Activated T-cell treated with anti-CD3 and anti-CD28 coated beads, Interleukin-2, amount 50 U/mL, for 48 hours (primary cell): ENCODE data around the gene FYB1.

Experiments used
- DNase-seq, 2 experiments: peaks; one replicate each; pipeline ENCODE4 v3.0.0-alpha.2; 2020

FYB1 gene

DNA sequence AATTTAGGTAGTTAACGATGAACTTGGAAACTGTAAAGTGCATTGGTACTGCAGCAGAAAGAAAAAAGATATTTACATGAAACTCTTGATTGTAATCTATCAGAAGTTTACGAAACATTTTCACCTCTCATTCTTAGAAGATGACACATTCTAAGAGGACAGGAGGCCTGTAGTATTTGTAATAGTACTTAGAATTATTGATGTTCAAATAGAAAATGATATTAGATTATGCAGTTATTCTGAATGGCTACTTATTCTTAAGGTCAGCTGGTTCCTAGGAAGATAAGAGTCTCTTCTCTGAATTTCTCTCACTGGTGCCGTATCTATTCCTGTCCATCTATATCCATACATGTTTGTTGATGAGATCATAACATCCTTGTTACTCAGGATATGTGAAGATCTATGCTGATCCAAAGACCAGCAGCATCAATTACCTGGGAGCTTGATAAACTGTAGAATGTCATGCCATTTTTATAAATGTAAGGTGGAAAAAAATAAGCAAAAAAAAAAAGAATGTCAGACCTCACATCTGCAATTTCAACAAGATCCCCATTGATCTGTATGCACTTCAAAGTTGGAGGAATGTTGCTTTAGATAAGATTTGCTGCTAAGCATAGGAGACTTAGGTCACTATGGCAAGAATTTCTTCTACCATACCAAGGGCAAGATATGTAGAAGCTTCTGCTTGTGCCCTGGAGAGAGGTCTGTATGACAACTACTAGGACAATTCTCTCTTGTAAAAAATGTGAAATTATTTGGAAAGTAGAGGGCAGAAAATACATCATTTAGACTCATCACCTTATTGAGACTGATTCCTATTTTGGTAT is 102.8 kb downstream of the FYB1 start:
- no peak for DNase-seq

DNA sequence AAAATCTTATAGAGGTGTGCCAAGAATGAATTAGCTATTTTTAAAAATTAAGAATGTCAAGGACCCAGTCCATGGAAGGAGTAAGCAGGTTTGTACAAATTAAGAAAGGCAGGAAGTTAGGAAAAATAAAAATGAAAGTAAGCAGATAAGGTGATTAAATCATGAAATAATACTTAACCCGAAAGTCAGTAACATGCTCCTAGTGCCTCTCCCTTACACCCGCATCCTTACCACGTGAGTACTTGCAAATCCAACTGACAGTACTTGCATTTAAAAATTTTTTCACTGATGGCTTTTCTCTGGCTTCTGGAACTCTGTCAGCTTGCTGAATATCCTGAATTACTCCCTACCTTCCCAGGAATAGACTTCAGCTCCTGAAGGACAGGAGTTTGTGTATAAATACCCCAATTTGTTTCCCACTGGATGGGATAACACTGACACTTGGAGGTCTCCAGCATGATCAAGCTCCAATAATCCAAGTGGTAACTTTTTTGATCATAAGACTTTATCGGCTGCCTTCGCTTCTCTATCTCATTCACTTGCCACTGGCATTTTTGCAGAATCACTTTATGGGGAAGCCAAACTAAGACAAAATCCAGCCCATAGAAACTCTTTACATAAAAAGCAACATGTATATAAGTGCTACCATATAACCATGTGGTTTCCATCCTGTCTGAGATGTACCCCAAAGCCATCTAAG is 103.6 kb downstream of the FYB1 start:
- DNase-seq, result no peak

DNA sequence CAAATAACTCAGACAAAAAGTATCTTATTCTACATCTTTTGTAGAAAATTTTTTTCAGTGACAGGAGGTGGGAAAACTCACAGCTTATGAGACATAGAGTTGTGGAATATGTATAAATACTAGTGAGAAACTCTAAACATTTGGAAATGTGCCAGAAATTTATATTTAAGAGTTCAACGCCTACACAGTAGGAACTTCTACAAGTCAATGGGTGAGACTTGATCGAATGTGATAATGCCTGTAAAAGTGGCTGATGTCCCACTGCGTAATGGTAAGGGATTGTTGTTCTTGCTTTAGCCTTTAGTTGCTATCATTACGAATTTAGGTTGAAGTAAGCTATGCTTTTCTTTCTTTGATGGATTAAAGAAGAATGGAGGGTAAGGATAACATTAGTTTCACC is 105.2 kb downstream of the FYB1 start:
- DNase-seq, result no peak

DNA sequence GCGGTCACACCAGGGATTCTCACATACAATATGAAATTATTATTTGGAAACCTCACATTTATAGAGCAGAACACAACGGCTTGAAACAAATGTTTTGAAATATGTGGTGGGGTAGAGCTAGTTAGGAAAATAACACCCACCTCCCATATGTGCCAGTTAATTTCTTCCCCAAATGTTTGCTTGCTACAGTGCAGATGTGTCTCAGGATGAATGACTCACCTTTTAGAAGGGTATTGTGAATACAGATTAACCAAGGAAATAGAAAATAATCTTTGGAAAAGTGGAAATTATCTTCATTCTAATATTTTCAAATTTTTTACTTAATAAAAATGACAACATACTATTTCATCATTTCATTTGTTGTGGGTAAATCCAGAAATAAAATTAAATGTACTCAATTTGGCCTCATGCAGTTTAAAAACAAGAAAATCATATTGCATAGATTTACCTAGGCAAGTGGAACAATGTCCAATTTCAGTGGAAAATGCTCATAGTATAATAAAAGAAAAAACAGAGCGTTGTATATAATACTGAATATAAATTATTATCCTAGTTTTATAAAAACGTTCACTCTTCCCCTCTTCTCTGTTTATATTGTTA is 105.9 kb downstream of the FYB1 start:
- no peak for DNase-seq

DNA sequence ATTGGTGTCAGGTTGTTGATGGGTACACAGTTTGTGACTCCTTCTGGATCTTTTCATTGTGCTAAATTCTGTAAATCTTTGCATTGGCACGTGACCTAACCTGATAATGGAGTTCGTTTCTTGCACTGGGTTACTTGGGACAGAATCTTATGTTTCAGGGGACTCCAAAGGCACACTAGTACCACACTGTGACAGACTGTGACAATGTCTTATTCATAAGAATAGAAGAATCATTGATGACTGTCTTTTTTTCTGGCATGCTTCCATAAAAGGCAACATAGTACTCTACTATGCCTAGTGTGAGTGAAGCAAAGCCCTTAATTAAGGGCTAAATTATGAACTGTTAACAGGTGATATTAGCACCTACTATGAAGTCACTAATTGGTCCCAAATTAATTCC is 109.8 kb downstream of the FYB1 start:
- DNase-seq, result no peak

DNA sequence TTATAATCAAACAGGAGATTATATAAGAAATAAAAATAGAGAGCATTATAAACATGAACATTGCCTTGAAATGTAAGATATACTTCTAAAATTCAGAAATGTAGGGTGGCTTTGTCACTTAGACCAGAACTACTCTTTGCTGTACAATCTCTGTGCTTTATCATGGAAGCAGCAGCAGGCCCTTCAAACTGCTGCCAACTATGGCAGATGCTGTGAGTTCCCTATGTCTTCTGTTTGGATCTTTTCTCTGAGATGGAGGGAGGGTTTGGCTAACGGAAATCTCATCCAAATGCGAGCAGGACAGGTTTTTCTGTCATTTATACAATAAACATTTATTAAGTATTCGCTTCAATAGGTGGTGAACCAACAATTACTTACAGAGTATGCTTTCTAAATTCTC is 110.4 kb downstream of the FYB1 start:
- no peak for DNase-seq

DNA sequence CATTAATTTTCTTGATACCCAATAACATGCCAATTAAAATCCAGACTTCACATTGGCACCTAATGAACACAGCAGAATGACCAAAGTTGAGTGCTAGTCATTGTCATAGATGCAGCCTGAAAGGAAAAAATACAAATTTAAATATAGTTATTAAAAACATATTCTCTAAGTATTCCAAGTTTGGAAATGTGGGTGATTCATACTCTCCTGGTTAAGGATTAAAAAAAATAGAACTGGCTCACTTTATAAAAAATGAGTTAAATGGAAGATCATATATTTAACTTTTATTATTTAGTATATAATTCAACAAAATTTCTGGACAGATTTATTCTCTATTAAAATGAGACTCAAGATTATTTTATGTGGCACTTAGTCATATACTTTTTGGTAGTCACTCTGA is 112.0 kb downstream of the FYB1 start:
- DNase-seq, result no peak

DNA sequence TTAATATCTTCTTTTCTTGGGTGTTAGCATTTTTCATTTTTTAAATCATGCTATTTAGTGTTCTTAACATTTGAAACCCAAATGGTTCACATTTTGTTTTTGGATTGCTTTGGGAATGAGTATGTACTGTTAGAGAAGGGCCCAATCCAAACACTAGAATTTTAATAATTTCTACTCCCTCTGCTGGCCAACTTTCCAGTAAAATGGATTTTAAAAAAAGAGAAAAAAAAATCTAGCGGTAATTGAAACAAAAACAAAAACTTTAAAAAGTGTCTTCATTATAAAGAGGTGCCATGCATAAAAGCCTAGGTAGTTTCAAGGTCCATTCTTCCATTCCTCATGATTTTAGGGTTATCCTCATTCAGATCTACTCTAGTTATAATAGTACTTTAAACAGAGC is 113.0 kb downstream of the FYB1 start:
- no peak for DNase-seq

DNA sequence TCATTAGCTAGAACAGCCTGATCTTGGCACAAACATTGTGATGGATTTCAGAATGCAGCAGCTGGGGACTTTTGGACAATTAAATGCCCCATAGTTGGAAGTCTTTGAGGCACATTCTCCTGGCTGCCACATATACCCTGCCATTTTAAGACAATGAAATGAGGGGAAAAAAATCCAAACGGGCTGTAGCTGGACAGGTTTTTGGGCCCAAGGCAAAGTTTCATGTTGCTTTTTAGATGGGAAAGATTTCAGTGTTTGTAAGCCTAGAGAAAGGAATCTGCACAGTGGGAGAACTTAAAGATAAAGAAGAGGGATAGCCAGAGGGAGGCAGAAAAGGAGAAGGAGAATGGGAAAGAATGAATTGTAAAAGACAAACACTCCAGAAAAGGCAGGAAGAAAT is 115.1 kb downstream of the FYB1 start:
- DNase-seq, result no peak

DNA sequence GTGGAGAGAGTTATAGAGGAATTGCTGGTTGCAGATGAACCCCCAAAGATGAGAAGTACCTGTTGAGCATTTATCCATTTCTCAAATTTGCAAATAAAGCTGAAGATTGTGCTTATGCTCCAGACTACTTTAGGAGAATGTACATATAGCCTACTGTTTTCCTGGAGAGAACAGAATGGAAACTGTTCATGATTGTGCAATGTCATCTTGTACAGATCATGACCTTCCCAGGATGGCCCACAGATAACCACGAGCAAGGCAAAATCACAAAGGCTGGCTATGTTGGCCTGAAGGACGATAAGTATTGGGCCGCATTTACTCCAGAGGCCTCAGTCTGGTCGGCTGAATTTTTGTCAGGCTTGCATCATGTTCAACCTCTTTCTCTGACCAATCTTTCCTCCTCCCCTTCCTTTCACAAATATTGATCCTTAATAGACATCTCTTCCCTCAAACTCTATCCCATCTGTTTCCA is 116.6 kb downstream of the FYB1 start:
- DNase-seq, result no peak

DNA sequence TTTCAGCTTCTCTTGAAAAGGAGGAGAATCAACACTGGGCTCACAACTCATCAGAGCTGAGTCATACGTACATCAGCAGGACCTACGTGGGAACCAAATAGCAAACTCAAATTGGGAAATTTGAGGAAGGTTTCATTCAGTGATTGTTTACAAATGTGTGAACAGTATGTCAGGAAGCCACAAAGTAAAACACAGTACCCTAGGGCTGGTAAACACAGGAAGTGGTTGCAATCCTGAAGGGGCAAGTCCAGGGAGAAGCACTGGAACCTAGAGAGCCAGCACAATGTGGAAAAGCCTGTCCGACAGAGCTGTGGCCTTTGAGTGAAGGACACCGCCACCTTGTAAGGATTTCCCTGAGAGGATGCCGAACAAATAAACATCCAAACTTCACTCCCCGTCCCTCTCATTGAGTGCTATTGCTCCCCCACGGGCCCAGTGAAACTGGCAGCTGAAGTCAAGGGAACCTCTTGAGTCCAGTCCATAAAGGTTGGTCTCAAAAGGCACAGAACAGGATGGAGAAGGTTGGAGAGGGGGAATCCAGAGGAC is 118.4 kb downstream of the FYB1 start:
- DNase-seq, result no peak

DNA sequence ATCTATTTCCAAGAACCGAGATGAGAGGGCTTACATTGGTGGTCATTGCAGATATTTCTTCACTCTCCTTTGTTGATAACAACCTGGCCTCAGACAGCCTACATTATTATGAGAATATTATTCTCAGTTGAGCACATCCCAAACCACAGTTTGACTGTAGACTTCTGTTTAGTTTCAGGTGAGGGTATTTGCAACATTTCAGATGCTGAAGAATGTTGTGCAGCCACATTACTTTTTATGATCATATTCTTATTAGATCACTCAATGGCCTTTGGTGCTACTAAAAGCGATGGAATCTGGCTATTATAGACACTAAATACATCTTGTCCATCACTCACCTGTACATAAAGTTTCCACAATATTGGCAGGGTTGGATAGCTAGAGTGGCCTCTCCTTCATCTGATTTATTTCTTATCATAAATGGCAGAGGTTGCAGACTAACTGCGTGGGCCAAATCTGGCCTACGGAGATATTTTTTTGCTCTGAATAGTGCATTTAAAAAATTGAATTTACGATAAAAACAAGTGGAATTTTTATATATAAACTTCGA is 119.0 kb downstream of the FYB1 start:
- no peak for DNase-seq

DNA sequence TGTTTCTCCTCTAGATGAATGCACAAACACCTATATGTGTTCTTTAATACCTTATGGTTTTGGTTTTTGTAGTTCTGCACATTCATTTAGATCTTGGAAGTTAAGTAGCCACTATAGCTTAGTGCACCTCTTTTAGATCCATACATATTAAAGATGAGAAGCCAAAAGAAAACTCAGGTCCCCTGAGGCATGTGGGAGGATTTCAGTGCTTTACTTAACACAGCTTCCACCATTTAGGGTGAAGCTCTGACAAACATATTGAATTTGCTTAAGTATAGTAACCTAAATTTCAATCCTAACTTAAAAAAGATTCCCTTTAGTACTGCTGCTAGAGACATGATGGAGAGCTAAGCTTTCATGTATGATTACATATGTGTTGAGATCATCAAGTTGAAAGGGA is 119.5 kb downstream of the FYB1 start:
- DNase-seq, result no peak

DNA sequence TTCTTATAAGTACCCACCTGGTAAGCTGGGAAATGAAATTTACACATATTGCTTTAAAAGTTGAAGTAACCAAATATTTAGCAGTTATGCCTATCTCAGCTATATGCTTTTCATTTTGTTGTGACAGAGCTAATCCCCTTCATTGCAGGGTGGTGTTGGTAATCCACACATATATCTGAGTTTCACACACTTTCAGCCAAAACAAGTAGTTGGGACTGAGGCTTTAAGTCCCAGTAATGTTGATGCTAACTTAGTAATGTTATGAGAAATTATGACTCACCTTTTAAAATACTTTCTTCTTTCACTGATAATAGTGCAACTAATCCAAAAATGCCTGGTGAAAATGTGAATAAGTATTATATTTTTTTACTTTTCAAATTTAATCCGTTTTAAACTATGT is 126.0 kb downstream of the FYB1 start:
- no peak for DNase-seq

DNA sequence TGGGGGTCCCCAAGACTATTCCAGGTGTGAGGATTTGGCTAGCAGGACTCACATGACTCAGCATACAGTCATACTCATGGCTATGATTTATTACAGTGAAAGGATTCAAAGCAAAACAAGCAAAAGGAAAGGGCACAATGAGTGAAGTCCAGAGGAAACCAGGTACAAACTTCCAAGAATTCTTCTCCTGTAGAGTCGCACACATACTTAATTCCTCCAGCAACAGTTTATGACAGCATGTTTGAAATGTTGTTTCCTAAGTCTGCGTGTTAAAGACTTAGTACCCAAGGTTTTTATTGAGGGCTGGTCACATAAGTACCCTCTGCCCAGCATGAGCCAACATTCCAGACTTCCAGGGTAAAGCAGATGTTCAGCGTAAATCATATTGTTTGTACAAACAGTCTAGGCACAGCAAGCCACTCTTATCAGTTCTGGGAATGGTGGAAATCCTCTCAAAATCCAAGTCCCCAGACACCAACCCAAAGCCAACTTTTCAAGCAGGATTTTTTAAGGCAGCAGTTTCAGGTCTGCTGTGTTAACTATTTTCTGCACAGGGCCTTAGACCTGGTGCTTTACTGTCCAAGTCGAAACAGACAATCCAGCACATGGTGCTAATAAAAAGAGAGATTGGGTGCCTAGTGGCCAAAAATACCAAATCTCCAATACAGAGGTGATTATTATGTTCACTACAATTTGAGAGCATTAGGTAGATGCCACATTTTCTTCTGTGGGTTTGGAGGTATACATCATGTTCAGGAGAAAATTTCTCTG is 126.6 kb downstream of the FYB1 start:
- DNase-seq, result no peak

DNA sequence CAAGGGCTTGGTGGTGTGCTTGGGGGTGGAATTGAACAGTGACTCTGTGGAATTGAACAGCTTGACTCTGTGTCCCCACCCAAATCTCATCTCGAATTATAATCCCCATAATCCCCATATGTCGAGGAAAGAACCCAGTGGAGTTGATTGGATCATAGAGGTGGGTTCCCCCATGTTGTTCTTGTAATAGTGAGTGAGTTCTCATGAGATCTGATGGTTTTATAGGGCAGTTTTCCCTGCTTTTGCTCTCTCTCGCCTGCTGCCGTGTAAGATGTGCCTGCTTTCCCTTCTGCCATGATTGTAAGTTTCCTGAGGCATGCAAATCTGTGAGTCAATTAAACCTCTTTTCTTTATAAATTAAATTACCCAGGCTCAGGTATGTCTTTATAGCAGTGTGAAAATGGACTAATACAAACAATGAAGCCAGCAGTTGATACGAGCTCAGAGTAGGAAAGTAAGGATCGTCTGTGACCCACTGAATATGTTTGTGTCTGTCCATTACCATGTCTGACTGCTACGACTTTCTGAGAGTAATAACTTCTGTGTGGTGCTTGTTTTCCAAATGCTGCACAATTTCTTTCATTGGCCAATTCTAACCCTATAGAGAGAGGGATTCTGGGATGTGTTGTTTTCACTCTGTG is 127.3 kb downstream of the FYB1 start:
- DNase-seq, result no peak

DNA sequence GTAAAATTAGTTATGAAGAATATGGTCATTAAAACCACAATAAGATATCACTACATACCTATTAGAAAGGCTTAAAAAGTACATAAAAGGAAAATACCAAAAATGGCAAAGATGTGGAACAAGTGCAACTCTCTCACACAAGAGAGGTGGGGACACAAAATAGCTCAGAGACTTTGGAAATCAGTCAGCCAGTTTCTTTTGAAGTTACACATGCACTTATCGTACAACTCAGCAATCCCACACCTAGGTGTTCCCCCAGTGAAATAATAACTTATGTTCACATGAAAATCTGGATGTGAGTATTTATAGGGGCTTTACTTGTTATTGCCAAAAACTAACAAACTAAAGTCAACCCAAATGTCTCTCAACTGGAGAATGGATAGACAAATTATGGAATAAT is 135.4 kb downstream of the FYB1 start:
- DNase-seq, result no peak

DNA sequence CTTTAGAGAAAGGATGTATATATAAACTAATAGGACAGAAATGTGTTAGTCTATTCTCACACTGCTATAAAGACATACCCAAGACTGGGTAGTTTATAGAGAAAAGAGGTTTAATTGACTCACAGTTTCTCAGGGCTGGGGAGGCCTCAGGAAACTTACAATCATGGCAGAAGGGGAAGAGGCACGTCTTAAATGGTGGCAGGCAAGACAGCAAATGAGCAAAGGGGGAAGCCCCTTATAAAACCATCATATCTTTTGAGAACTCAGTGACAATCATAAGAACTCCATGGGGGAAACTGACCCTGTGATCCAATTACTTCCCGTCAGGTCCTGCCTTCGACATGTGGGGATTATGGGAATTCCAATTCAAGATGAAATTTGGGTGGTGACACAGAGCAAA is 136.4 kb downstream of the FYB1 start:
- no peak for DNase-seq

DNA sequence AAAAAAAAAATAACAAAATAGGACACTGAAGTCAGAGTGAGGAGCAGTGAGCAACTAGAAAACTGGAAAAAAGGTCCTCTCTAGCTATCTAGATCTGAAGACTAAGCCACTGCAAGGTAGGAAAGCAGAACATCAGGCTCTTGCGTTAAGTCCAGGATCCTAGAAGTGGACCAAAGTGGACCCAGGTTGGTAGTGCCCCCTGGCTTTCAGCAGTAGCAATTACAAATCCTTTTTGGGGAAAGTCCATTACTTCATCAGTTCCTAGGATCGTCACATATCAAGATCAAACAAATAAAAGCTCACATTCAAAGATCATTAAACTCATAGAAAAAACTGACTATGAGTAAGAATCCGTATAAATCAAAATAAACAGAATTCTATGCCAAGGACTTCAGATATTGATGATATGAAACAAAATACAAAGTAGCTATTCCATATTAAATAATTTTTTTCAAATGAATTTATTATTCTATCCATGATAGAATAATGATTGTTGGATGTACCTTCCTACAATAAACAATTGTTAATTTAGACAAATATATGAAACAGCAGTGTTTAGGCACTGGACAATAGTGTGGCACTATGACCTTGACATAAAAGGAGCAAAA is 138.7 kb downstream of the FYB1 start:
- DNase-seq, result peak in 1 of 2 experiments; percentile 38

DNA sequence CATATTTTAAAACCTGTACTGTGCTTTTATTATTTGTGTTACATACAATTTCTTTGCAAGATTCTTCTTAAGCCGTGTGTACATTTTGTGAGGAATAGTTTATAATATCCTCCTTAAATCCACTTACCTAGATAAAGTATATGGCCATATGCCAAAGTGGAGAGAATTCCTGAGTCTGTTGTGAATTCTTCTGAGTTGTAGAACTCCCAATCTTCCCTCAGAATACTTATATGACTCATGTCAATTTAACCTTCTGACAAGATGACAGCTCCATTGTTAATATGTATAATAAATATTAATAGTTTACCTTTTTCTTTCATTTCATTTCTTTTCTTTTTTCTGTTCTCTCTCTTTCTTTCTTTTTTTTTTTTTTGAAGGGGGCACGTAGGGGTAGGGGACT is 139.2 kb downstream of the FYB1 start:
- no peak for DNase-seq

DNA sequence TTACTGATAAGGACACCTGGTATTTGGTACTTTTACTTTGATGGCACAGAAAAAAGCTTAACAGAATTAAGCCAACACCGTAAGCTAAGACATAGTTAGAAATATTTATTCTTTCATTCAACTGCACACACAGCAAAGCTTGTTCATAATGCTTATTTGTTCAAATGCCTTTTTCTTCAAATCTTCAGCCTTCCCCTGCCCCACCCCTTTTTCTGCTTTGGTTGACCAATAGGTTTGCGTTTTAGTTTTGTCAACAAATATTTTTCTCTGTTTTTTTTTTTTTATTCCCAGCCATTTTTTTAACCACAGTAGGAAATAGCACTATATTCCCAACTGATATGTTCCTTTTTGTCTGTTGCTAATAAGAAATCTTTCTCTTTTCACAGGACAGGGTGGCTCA is 140.2 kb downstream of the FYB1 start:
- no peak for DNase-seq
